Measurements from ENCODE around the gene PTPRO. TPM values are rescaled to one million over a fixed set of nuclear protein-coding genes. Genes with fewer than 3 reads are reported as not detected.

PTPRO gene
- polyA plus RNA-seq, 1 donor (not counting 4 experiments of a cell fraction or from before 2014, with no cell fraction given) = 0.17 TPM

DNA sequence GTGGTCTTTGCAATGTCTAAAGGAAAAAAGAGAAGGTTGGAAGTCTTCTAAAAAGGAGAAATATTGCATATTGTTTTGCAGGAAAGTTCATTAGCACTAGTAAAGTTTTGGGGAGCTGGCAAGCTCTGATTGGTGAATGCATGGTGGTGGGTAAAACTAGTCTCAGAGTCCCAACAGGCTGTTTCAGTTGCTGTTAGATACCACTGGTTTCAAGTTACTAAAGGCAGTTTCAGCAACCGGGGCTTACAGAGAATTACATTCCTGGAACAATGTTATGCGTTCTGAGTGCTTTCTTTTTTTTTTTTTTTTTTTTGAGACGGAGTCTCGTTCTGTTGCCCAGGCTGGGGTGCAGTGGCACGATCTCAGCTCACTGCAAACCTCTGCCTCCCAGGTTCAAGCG lies 258.7 kb downstream of the PTPRO start:
- Histone ChIP-seq H3K9me1 (ENCODE audit: control insufficient read depth, extremely low read depth, insufficient read depth, low read length) (no peaks in the 10 kb centered on the region), H3K4me3 (ENCODE audit: control insufficient read depth in 2 of 3, extremely low read depth in 1 of 3, insufficient read depth in 2 of 3, low read depth in 1 of 3, low read length in 3 of 3) (no peak overlapping the region), H3K4me2 (ENCODE audit: control insufficient read depth, extremely low read depth, insufficient read depth, low read depth, low read length) (no peak overlapping the region), H3K9me3 (ENCODE audit: control insufficient read depth, low read depth, low read length) (no peaks in the 10 kb centered on the region), H3K4me1 (ENCODE audit: control insufficient read depth, extremely low read depth, insufficient read depth, low read length) (no peaks in the 10 kb centered on the region), H3K9ac (ENCODE audit: control insufficient read depth, extremely low read depth, insufficient read depth, low read length) (no peak overlapping the region), H3K27me3 (ENCODE audit: control insufficient read depth, extremely low read depth, insufficient read depth, low read length) (no peaks in the 10 kb centered on the region), H4K20me1 (ENCODE audit: control insufficient read depth, extremely low read depth, insufficient read depth, low read length) (no peaks in the 10 kb centered on the region), H3K27ac (ENCODE audit: control insufficient read depth, insufficient read depth, low read length) (no peak overlapping the region), H3K79me2 (ENCODE audit: control insufficient read depth, insufficient read depth, low read length) (no peaks in the 10 kb centered on the region), H2AFZ (ENCODE audit: control insufficient read depth, low read length) (no peak overlapping the region), H3K36me3 (ENCODE audit: control insufficient read depth in 2 of 2, extremely low read depth in 1 of 2, insufficient read depth in 2 of 2, low read length in 2 of 2) (no peaks in the 10 kb centered on the region)
- dilution Hi-C loops (cut with MboI; ENCODE audit: extremely low pct_ligation_motif_present, low sequenced_read_pairs) = loop anchor here (25.0 kb wide), 1 partner anchor 256 kb away; no protein-coding TSS in a partner anchor
- no peak for DNase-seq (ENCODE audit: low read depth, low spot score)
- TF ChIP-seq, protein P1, sequence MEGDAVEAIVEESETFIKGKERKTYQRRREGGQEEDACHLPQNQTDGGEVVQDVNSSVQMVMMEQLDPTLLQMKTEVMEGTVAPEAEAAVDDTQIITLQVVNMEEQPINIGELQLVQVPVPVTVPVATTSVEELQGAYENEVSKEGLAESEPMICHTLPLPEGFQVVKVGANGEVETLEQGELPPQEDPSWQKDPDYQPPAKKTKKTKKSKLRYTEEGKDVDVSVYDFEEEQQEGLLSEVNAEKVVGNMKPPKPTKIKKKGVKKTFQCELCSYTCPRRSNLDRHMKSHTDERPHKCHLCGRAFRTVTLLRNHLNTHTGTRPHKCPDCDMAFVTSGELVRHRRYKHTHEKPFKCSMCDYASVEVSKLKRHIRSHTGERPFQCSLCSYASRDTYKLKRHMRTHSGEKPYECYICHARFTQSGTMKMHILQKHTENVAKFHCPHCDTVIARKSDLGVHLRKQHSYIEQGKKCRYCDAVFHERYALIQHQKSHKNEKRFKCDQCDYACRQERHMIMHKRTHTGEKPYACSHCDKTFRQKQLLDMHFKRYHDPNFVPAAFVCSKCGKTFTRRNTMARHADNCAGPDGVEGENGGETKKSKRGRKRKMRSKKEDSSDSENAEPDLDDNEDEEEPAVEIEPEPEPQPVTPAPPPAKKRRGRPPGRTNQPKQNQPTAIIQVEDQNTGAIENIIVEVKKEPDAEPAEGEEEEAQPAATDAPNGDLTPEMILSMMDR (optimal IDR thresholded peaks at IDR 0.05 in 1 of 3, IDR thresholded peaks at IDR 0.05 in 1 of 3, conservative IDR thresholded peaks at IDR 0.05 in 1 of 3; ENCODE audit: extremely low read depth in 1 of 3, insufficient read depth in 2 of 3, low read length in 3 of 3) = no peak
- no peak for TF ChIP-seq EZH2 (IDR thresholded peaks at IDR 0.05; ENCODE audit: low read length)
- no peak for FAIRE-seq

DNA sequence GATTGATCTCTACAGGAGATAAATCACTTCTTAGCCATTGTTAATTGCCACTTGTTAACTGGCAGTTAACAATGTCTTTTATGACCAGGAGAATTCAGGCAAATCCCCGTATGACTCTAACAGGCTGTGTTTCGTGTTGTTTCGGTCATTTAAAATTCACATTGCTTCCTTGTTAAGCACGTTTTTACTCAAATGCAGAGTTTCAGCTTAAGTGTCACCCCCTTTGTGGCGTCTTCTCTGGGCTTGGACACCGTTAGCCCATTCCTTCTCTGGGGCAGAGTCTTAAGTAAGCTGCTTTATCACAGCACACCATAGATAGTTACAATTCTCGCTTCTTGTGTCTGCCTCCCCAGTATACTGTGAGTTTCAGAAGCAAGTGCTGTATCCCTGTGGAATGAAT lies 261.5 kb downstream of the PTPRO start:
- Histone ChIP-seq H3K4me3 (ENCODE audit: control insufficient read depth in 2 of 3, extremely low read depth in 1 of 3, insufficient read depth in 2 of 3, low read depth in 1 of 3, low read length in 3 of 3) (no peak overlapping the region), H4K20me1 (ENCODE audit: control insufficient read depth, extremely low read depth, insufficient read depth, low read length) (no peaks in the 10 kb centered on the region), H3K79me2 (ENCODE audit: control insufficient read depth, insufficient read depth, low read length) (no peaks in the 10 kb centered on the region), H2AFZ (ENCODE audit: control insufficient read depth, low read length) (no peak overlapping the region), H3K27ac (ENCODE audit: control insufficient read depth, insufficient read depth, low read length) (no peak overlapping the region), H3K27me3 (ENCODE audit: control insufficient read depth, extremely low read depth, insufficient read depth, low read length) (no peaks in the 10 kb centered on the region), H3K4me1 (ENCODE audit: control insufficient read depth, extremely low read depth, insufficient read depth, low read length) (no peaks in the 10 kb centered on the region), H3K9ac (ENCODE audit: control insufficient read depth, extremely low read depth, insufficient read depth, low read length) (no peak overlapping the region), H3K9me3 (ENCODE audit: control insufficient read depth, low read depth, low read length) (no peaks in the 10 kb centered on the region), H3K36me3 (ENCODE audit: control insufficient read depth in 2 of 2, extremely low read depth in 1 of 2, insufficient read depth in 2 of 2, low read length in 2 of 2) (no peaks in the 10 kb centered on the region), H3K9me1 (ENCODE audit: control insufficient read depth, extremely low read depth, insufficient read depth, low read length) (no peaks in the 10 kb centered on the region), H3K4me2 (ENCODE audit: control insufficient read depth, extremely low read depth, insufficient read depth, low read depth, low read length) (no peak overlapping the region)
- DNase-seq (ENCODE audit: low read depth, low spot score) (no peak), FAIRE-seq (no peak)
- dilution Hi-C loops (cut with MboI; ENCODE audit: extremely low pct_ligation_motif_present, low sequenced_read_pairs) = loop anchor here (25.0 kb wide), 1 partner anchor 253 kb away; no protein-coding TSS in a partner anchor
- no peak for TF ChIP-seq EZH2 (IDR thresholded peaks at IDR 0.05; ENCODE audit: low read length)
- TF ChIP-seq, protein P1 (optimal IDR thresholded peaks at IDR 0.05 in 1 of 3, IDR thresholded peaks at IDR 0.05 in 1 of 3, conservative IDR thresholded peaks at IDR 0.05 in 1 of 3; ENCODE audit: extremely low read depth in 1 of 3, insufficient read depth in 2 of 3, low read length in 3 of 3) = no peak

All from keratinocyte (primary cell).